Adrenal gland (tissue), 12 donors: Measurements from ENCODE around the gene ANGPTL4. TPM values are rescaled to one million over a fixed set of nuclear protein-coding genes. Genes with fewer than 3 reads are reported as not detected.

Source experiments
- DNase-seq, 7 donors: peaks; one replicate each; pipeline ENCODE4 v3.0.0-alpha.2; 2019 to 2020
- H3K27ac ChIP-seq, 5 donors: fragments of 200-600 bp; sonication (generic) in 4 of 5; 1 replicate in 3 of 5; 2 replicates in 2 of 5; pipeline versions ENCODE4 v1.5.1 to v1.8.0; 2016 to 2020; ENCODE audit warnings: mild to moderate bottlenecking in 1 of 5
- H3K27me3 ChIP-seq: fragments of 200-600 bp; 2 replicates; pipeline ENCODE4 v1.8.0; 2021
- H3K36me3 ChIP-seq, 2 donors: fragments of 200-600 bp; replicated peaks in 1 of 2; 1 replicate in 1 of 2; 2 replicates in 1 of 2; pipeline versions ENCODE4 v1.5.1 to v1.8.0; 2018 to 2022
- H3K4me1 ChIP-seq, 2 donors: fragments of 200-600 bp; replicated peaks in 1 of 2; 1 replicate in 1 of 2; 2 replicates in 1 of 2; pipeline versions ENCODE4 v1.5.1 to v1.8.0; 2018 to 2021
- H3K4me3 ChIP-seq, 4 donors: fragments of 200-600 bp; sonication (generic) in 3 of 4; one replicate each; pipeline ENCODE4 v1.5.1; 2016 to 2018
- H3K9me3 ChIP-seq, 3 donors: fragments of 200-600 bp; sonication (generic) in 1 of 3; replicated peaks in 1 of 3; 1 replicate in 2 of 3; 2 replicates in 1 of 3; pipeline versions ENCODE4 v1.5.1 to v1.8.0; 2016 to 2021
- POLR2A ChIP-seq, 2 donors: fragments of 450-650 bp; IDR thresholded peaks; one replicate each; pipeline ENCODE4 v1.6.1; 2017; ENCODE audit warnings: antibody characterized with exemption in 2 of 2, mild to moderate bottlenecking in 2 of 2, moderate library complexity in 1 of 2
- WGBS, 4 donors: extraction: QIAGEN DNeasy Blood & Tissue Kit in 2 of 4; methylation state at CpG; one replicate each; pipeline versions ENCODE4 v1.1.5 to v1.1.7; 2013 to 2017; 5-methylcytosine and 5-hydroxymethylcytosine counted together
- intact Hi-C, 2 donors: fragments of 100-400 bp; cut with DNase I; formaldehyde crosslinking; loops; one replicate each; pipeline versions ENCODE4 v1.14.1 to v1.15.0; 2022 to 2023
- polyA plus RNA-seq, 3 donors: library from polyadenylated mRNA; stranded (reverse); fragments of 200-250 nt in 2 of 3; fragments of 350-450 nt in 1 of 3; fragmentation: Illumina TruSeq in 1 of 3; extraction: RNeasy Lipid Tissue Mini Kit (QIAGEN cat#74804) in 1 of 3; gene quantifications; one replicate each; pipeline ENCODE4 v1.2.3, GENCODE V29; 2013 to 2014
- total RNA-seq, 9 donors: library from RNA; depleted of rRNA in 4 of 9; stranded (reverse); fragments of >200 nt in 4 of 9; fragments of 120-200 nt in 1 of 9; fragmentation: NEBNext Ultra II Directional in 1 of 9; extraction: Animal tissue kit (Norgen Biotek cat#: 25700) in 1 of 9; gene quantifications; one replicate each; pipeline versions ENCODE4 v1.1.0 to v1.2.4, GENCODE V29; 2013 to 2023
- TF ChIP-seq, protein P1 (sequence below), 6 experiments: fragments of 450-650 bp in 4 of 6; fragments of 200-600 bp in 2 of 6; sonication (generic) in 1 of 6; IDR thresholded peaks; 1 replicate in 5 of 6; 2 replicates in 1 of 6; pipeline versions ENCODE4 v1.5.1 to v1.8.0; 2016 to 2021; ENCODE audit warnings: antibody characterized with exemption in 6 of 6, mild to moderate bottlenecking in 2 of 6, moderate library complexity in 1 of 6
- donor health status: healthy with polysubstance abuse.
- donor health status: Bipolar disorder and iron deficiency.
- donor health status: DM: yes; HTN: yes; CAD: no.
- donor health status: DM: no; HTN: no; CAD: no.
- donor health status: DM: no; HTN: no; CAD: no.
- donor health status: DM: yes; HTN: yes; CAD: no.

Gene ANGPTL4
- total and polyA plus RNA-seq, 12 donors: 0.33 to 141 (median 27.1) TPM

DNA sequence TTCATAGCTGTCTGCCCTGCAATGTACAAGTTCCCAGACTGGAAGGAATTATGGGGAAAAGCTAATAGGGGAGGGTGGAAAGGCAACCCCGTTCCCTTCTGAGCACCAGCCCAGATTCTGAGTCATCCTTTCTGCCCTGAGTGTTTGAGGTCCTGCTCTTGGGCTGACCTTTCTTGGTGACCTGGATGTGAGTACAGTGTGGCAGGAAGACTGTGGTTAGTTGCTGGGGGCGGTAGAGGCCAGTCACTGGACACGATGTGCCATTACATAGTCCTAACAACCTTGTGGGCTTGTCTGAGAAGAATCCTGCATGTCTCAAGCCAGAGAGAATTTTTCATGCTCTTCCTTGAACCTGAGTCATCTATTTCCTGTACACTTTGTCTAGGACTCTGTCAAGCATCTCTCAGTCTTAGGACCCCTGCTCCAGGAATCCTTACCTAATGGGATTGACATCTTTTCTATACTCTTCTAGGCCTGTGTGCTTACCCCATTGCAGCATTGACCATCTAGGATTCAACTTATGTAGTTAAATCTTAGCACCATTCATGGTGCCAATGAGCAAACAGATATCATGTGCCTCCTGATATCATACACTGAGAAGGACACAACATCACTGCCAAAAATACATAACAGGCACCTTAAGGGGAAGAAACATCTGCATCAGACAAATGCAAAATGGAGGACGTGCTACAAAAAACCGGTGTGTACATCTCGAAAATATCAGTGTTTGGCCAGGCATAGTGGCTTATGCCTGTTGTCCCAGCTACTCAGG is 8.1 kb upstream of the ANGPTL4 start:
- peaks cover 5 to 19% of the 10 kb centered on the region in 2 donors for H3K4me1 ChIP-seq
- intact Hi-C loops: loop anchor here (2.0 to 10.0 kb wide), 4 partner anchors 41 to 229 kb away; partner anchors contain the start of gene PRAM1 (in 1 of the 2)
- 48 to 57% (median 52%) methylated on average over 4 to 6 of the region's 6 CpGs for WGBS, 4 donors
- no peaks in the 10 kb centered on the region for H3K36me3 ChIP-seq
- DNase-seq: peak in 6 of 7 donors; percentile 78 to 89 (median 80)
- no peaks in the 10 kb centered on the region for H3K9me3 ChIP-seq
- H3K27me3 ChIP-seq: no peaks in the 10 kb centered on the region
- TF ChIP-seq, protein P1, sequence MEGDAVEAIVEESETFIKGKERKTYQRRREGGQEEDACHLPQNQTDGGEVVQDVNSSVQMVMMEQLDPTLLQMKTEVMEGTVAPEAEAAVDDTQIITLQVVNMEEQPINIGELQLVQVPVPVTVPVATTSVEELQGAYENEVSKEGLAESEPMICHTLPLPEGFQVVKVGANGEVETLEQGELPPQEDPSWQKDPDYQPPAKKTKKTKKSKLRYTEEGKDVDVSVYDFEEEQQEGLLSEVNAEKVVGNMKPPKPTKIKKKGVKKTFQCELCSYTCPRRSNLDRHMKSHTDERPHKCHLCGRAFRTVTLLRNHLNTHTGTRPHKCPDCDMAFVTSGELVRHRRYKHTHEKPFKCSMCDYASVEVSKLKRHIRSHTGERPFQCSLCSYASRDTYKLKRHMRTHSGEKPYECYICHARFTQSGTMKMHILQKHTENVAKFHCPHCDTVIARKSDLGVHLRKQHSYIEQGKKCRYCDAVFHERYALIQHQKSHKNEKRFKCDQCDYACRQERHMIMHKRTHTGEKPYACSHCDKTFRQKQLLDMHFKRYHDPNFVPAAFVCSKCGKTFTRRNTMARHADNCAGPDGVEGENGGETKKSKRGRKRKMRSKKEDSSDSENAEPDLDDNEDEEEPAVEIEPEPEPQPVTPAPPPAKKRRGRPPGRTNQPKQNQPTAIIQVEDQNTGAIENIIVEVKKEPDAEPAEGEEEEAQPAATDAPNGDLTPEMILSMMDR (IDR thresholded peaks at IDR 0.05): no peak
- TF ChIP-seq POLR2A (IDR thresholded peaks at IDR 0.05): peak in 1 of 2 donors; percentile 22
- H3K4me3 ChIP-seq: no peak overlapping the region
- H3K27ac ChIP-seq: peak overlapping the region in 4 of 5 donors; percentile 44 to 83 (median 58)

DNA sequence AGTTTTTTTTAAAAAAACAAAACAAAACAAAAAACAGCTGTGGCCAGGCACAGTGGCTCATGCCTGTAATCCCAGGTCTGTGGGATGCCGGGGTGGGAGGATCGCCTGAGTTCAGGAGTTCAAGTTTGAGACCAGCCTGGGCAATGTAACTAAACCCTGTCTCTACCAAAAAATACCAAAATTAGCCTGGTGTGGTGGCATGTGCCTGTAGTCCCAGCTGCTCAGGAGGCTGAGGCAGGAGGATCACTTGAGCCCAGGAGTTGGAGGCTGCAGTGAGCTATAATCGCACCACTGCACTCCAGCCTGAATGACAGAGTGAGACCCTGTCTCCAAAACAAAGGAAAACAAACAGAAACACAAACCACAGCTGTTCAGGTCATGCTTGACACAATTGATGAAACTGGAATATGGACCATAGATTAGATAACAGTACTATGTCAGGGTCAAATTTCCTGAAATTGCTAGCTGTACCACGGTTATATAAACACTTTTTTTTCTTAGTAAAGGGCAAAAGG is 6.9 kb upstream of the ANGPTL4 start:
- H3K9me3 ChIP-seq: no peaks in the 10 kb centered on the region
- H3K27ac ChIP-seq: peak overlapping the region in 1 of 5 donors; percentile 33
- DNase-seq: no peak
- 68 to 75% (median 70%) methylated on average over 4 of the region's 4 CpGs for WGBS, 4 donors
- intact Hi-C loops: loop anchor here (5.0 to 10.0 kb wide), 3 partner anchors 40 to 228 kb away; partner anchors contain the start of gene PRAM1 (in 1 of the 2)
- H3K4me3 ChIP-seq: no peak overlapping the region
- H3K36me3 ChIP-seq: no peaks in the 10 kb centered on the region
- H3K4me1 ChIP-seq: peaks cover 5 to 27% of the 10 kb centered on the region in 2 donors
- no peaks in the 10 kb centered on the region for H3K27me3 ChIP-seq
- no peak for TF ChIP-seq POLR2A (IDR thresholded peaks at IDR 0.05)
- TF ChIP-seq, protein P1 (IDR thresholded peaks at IDR 0.05): no peak

DNA sequence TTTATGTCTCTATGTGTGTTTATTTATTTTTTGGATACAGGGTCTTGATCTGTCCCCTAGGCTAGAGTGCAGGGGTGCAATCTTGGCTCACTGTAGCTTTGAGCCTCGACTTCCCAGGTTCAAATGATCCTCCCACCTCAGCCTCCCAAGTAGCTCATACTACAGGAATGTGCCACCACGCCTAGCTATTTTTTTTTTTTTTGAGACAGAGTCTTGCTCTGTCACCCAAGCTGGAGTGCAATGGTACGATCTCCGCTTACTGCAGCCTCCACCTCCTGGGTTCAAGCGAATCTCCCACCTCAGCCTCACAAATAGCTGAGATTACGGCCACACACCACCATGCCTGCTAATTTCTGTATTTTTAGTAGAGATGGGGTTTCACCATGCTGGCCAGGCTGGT is 5.0 kb upstream of the ANGPTL4 start:
- H3K4me3 ChIP-seq: no peak overlapping the region
- no peaks in the 10 kb centered on the region for H3K27me3 ChIP-seq
- intact Hi-C loops: loop anchor here (5.0 to 10.0 kb wide), 3 partner anchors 38 to 226 kb away; partner anchors contain the start of gene PRAM1 (in 1 of the 2)
- no peak for DNase-seq
- TF ChIP-seq, protein P1 (IDR thresholded peaks at IDR 0.05): no peak
- no peak for TF ChIP-seq POLR2A (IDR thresholded peaks at IDR 0.05)
- H3K9me3 ChIP-seq: no peaks in the 10 kb centered on the region
- 79 to 87% (median 84%) methylated on average over 6 of the region's 6 CpGs for WGBS, 4 donors
- H3K27ac ChIP-seq: no peak overlapping the region
- peaks cover 23 to 42% of the 10 kb centered on the region in 2 donors for H3K4me1 ChIP-seq
- H3K36me3 ChIP-seq: no peaks in the 10 kb centered on the region

DNA sequence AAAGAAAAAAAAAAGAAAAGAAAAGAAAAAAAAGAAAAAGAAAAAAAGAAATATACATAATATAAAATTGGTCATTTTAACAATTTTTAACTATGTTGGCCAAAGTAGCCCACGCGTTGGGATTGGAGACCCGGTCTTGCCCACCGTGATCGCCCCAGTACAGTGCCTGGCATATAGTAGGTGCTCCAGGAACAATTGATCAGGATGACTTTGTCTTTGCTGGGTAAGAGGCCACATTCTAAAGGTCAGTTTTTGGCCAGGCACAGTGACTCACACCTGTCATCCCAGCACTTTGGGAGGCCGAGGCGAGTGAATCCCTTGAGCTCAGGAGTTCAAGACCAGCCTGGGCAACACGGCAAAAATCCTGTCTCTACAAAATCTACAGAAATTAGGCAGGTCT is 3.8 kb upstream of the ANGPTL4 start:
- H3K27me3 ChIP-seq: no peaks in the 10 kb centered on the region
- 71 to 82% (median 72%) methylated on average over 5 to 8 of the region's 8 CpGs for WGBS, 4 donors
- no peak for DNase-seq
- intact Hi-C loops: no loop called here
- TF ChIP-seq, protein P1 (IDR thresholded peaks at IDR 0.05): no peak
- no peak for TF ChIP-seq POLR2A (IDR thresholded peaks at IDR 0.05)
- H3K4me3 ChIP-seq: no peak overlapping the region
- H3K4me1 ChIP-seq: peaks cover 30 to 36% of the 10 kb centered on the region in 2 donors
- no peaks in the 10 kb centered on the region for H3K36me3 ChIP-seq
- no peaks in the 10 kb centered on the region for H3K9me3 ChIP-seq
- H3K27ac ChIP-seq: no peak overlapping the region
